NCI-H1105 treated with DMSO at 0.1 percent for 48 hours (cell line): Measurements from ENCODE around the gene CD93.

Experiments used
- DNase-seq: peaks from one replicate; lab custom pipeline; 2025; lab: John Stamatoyannopoulos, UW

The CD93 gene

GRCh38 chr20:23120936-23121750 is 35.0 kb upstream of the CD93 start:
- no peak for DNase-seq

DNA sequence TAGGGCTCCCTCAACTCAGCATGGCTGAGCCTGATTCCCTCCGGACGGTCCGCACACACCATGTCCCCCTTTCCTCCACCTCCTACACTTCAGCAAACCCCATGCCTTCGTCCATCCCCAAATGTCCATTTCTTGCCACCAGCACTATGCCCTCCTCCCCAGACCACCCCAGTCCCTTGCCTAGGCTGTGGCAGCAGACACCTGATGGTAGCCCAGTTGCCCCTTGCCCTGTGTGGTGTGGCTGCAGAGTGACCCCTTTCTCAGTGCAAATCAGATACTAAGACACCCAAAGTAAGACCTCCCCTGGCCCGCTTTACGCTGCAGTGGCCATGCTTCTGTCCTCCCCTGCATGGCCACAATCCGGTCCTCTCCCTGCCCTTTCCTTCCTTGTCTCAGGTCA is 34.1 kb upstream of the CD93 start:
- DNase-seq: no peak

GRCh38 chr20:23119456-23120216 is 33.5 kb upstream of the CD93 start:
- DNase-seq: no peak

GRCh38 chr20:23118766-23119165 is 32.6 kb upstream of the CD93 start:
- no peak for DNase-seq

DNA sequence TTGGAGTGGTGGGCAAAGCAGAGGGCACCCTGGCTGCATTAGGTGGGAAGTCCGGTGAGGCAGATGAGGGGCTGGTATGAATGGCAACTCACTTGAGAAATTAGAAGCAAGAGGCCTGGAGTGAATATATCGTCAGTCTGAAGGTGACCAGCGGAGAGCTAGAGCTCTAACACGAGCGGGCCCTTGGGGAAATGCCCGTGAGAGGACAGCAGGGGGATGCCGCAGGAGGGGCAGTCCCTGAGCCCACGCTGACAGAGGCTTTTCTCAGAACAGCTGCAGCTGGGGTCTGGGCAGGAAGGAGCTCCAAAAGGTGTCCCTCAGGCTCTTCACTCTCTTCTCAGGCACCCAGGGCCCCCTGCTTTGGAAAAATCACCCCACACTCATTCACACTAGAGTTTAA is 32.0 kb upstream of the CD93 start:
- DNase-seq: no peak

DNA sequence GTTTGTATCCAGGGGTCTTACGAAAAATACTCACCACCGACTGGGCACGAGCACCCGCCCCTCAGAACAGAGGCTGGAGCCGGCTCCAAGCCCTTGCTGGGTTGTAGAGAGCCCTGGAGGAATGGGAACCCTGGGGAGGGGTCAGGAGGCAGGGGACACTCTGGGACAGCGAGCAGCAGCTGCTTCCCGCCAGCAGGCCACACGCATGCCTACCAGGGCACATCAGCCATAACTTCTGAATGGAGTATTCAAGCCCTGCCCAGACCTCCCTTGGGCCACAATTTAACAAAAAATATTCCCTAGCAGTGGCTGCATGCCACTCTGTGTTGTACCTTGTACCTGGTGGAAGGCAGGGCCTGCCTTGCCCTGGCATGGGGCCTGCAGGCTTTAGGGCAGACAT is 31.6 kb upstream of the CD93 start:
- DNase-seq: no peak

DNA sequence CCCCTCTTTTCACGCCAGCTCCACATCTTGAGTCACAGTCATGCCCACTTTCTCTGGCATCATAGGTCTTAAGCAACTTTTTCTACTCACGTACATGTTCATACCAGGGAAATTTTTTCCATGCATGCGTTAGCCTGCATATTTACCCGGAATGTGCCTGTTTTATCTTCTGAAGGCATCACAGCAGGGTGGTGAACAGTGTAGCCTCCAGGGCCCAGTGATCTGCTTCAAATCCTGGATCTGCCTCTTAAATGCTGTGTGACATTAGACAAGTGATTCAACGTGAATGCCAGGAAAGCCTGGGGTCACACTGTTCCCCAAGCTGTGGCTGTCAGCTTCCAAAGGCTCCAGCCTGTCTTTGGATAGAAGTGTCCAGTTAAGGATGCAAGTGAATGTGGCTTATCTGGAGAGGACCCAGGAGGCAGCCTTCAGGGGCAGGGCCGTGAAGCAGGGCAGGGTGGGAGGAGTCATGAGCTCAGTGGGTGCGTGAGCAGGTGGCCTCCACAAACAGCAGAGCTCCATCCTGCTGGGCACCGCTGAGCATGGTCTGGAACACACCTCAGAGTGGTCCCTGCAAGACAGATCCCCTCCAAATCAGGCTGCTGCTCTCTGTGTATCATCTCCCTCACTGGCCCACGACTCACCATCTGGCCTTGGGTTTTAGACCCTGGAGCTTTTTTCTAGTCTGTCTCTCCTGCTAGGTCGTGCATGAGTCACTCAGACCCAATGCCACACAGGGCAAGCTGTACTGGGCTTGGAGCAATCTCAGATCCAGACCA is 30.4 kb upstream of the CD93 start:
- DNase-seq: no peak

GRCh38 chr20:23115822-23116221 is 29.7 kb upstream of the CD93 start:
- no peak for DNase-seq

DNA sequence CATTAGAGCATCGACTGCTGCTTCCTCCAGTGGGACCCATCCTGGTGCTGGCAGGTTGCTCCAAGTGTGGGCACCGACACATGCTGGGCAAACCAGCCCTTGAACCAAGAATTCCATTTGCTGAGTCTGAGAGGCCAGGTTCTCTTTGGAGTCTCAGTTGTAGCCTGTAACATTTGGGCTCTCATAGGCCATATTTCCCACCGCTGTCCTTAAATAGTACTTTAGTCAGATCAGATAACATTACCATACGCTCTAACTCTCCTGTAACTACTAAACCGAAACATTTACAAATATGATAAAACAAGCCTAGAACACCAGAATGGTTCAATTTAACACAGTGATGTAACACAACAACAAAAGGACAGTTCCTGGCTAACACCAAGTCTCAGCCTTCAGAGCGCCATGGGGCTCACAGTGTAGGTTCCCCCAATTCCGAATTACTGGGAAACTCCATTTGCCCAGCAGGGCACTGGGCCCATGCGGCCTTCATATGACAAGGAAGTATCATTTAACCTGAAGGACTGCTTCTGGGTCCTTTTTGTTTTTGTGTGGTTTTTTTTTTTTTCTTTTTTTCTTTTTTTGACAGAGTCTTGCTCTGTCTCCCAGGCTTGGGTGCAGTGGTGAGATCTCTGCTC is 28.4 kb upstream of the CD93 start:
- DNase-seq: no peak

GRCh38 chr20:23114018-23114417 is 27.9 kb upstream of the CD93 start:
- DNase-seq: no peak

GRCh38 chr20:23112595-23112994 is 26.5 kb upstream of the CD93 start:
- no peak for DNase-seq

- DNase-seq: no peak
Observed at GRCh38 chr20:23111944-23112342, 25.8 kb upstream of the CD93 start.

DNA sequence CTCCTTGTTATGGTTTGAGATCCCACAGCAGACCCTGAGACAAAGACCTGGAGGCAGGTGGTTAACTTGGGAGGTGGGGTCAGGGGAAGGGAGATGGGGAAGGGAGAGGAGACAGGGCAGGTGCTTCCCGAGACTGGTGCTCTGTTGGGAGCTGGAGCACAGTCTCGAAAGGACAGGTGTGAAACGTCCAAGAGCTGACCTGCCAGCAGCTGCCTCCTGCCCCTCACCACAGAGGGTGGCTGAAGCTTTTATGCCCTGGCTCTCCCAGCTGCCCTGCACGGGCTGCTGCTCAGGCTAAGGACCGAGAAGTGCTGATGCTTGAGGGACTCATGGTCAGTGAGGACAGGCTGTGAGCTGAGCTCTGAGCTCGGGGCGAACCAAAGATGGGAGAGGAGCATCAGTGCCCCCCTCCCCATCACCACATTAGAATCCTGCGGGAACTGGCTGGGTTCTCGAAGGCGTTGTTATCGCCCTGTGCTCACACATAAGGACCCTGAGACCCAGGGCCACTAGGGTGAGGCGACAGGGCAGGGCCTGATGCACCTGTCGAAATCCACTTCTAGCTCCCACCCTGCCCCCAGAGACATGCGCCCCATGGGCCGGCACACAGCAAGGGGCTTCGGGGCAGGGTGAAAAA is 25.3 kb upstream of the CD93 start:
- DNase-seq: peak; percentile 68

DNA sequence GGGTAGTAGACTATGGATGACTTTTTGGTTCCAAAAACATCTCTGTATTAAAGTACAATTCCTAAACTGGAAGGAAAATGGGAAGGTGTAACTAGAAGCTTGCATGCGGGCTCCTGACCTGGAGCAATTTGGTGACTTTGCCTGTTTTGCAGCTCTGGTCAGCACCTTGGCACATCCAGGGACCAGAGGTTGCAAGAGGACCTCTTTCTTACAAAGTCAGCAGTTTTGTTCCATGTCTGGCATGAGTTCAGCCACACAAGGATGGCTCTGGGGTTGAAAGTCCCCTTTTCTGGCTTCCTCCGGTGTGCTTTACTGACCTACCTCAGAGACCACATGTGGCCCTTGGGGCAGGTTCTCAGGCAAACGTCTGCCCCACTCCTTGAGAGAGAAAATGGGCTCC is 22.7 kb upstream of the CD93 start:
- DNase-seq: no peak

- no peak for DNase-seq
Observed at GRCh38 chr20:23107466-23107865, 21.3 kb upstream of the CD93 start.

- no peak for DNase-seq
Observed at GRCh38 chr20:23106271-23106851, 20.2 kb upstream of the CD93 start.

DNA sequence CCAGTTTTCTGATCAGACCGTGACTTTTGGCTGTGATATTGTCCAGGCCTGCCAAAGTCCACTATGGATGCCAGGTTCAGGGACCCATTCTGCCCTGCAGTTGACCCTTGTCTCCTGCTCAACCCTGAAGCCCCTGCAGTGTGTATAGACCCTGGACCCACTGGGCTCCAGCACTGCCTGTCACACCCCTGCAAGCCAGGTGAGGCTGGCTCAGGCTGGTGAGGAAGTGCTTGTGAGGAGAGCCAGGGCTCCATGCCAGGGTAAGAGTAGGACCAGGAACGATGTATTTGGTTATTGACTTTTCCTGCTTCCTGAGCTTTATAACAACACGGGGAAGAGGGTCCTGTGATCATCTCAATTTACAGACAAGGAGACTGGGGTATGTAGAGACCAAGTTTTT is 19.1 kb upstream of the CD93 start:
- DNase-seq: no peak

DNA sequence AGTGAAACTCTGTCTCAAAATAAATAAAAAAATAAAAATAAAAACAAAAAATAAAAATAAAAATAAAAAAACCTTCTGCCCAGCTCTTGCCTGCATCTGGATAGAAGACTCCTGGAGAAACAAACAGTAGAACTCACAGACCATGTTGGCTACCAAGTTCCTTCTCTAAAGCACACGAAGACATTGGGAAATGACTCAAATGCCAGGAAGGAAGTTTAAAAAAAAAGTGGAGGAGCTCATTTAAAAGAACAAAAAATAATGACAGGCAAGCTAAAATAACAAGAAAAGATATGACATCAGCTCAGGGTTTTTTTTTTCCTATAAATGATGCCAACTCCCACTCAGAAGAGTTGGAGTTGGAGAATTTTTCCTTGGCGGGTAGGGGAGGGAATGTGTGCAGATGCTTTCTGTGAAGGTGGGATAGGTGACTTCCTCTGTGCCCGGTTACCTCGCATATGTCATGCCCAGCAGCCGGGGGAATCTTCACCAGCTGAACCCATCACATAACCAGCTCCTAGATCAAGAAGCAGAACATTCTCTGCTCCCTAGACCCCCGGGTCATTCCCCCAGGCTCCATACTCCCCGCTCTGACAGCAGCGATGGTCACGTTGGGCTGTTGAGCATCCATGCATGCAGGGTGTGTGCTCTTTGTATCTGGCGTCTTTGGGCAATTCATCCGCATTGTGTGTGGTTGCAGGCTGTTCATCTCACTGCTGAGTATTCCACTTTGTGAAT is 17.3 kb upstream of the CD93 start:
- no peak for DNase-seq

GRCh38 chr20:23101696-23102406 is 15.7 kb upstream of the CD93 start:
- no peak for DNase-seq

GRCh38 chr20:23100720-23101107 is 14.6 kb upstream of the CD93 start:
- no peak for DNase-seq
